NCI-H2107 (cell line): ENCODE results near the gene MAU2.

ENCODE experiments used
- DNase-seq: peaks from one replicate; lab custom pipeline; 2025; lab: John Stamatoyannopoulos, UW

The MAU2 gene

DNA sequence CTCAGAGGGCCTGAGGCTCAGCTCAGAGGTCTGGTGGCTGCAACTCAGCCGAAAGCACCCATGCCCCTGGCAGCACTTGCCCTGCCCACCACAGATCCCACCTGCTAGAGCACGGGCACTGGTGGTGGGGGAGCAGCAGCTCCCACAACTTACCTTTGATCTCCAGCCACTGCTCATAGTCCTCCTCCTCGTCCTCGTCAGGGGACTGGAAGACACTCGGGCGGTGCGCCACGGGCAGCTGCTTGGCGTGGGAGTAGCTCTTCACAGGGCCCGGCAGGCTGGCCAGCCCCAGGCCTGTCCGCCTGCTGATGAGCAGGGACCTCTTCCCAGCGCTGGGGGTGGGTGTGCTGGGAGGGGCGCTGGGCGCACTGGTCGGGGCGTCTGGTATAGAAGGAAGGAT lies 14.9 kb upstream of the MAU2 start:
- no peak for DNase-seq

DNA sequence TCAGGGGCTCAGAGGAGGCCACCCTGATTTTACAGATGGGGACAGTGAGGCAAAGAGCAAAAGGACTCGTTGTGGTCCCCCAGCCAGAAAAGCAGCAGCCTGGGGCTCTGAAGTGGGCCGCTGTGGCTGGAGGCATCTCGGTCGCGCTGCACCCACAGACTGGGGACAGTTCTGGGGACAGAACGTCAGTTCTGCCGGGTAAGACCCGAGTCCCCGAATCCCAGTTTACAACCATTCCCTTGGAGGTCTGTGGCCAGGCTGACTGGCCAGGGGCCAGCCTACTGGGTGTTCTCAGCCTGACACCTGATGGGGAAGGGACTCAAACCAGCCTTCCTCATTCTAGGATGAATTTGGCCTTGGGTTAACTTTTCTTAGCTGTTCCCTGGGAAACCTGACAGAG lies 14.4 kb upstream of the MAU2 start:
- DNase-seq = no peak

DNA sequence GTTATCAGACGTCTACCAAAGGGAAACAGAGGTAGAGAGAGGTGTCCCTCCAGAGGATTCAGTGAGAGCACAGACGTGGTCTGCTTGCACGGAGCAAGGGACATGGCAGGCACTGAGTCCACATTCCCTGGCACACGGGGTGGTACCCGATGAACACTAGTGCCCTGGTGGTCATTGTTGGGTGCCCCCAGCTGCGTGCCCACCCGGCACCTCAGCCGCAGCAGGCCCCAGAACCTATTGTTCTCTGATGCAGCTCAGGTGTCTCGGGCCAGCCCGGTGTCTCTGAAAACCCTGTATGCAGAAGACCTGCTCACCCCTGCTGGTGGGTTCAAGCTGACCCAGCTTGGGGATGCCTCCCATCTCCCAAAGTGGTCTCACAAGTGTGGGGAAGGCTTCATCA lies 12.3 kb upstream of the MAU2 start:
- no peak for DNase-seq

DNA sequence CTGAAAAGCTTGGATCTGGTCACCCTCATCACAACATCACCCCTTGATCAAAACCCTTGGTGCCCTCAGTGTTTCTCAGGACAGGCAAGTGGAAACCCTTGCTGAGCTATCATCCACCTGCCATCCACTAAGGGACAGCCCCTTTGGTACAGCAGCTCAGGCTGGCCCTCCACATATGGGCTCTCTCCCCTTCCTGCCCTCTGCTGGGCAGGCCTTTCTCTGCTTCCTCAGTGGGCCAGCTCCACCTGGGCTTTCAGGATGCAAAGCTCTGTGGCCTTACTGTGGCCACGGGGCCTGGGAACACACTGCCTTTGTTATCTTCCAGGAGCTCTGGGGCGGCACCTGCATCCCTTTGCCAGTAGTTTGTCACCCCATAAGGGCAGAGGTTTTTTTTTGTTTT lies 5.2 kb upstream of the MAU2 start:
- no peak for DNase-seq

DNA sequence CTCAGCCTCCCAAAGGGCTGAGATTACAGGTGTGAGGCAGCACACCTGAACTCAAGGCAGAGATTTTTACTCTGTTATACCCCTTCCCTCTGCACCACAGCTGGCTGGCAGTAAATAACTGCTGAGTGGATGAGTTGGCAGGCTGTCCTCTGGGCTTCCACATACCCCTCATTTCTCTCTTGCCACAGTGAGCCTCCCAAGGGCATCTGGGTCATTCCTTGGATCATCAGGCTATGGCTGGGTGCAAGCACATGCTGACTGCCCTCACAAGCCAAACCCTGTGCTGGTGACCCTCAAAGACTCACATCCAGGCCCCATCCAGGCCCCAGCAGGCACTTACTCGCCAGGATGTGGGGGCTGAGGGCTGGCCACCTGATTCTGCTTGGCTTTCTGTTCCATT lies 4.5 kb upstream of the MAU2 start:
- no peak for DNase-seq

DNA sequence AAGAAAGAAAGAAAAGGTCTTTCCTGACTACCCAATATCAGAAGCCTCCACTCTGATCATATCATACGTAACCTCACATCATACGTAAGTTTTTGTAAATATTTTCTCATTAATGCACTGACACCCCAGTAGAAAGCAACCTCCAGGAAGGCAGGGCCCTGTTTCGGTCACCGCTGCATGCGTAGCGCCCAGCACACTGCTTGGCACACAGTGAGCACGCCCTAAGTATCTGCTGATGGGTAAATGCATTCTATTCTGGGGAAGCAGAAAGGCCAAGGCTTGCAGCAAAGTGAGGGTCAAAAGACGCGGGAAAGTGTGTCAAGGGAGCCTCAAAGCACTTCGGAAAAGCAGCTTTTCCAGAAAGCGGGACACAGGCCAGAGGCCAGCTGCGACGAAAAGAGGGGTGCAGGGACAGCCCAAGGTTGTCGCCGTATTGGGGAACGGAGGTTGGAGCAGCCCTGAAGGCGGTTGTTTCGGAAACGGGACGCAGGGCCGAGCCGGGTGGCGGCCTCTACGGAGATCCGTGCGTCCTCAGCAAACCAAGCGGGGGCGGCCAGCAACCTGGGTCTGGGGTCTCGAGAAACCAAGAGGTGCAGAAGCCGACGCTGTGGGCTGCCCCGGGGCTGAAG lies 783 bp upstream of the MAU2 start:
- no peak for DNase-seq

DNA sequence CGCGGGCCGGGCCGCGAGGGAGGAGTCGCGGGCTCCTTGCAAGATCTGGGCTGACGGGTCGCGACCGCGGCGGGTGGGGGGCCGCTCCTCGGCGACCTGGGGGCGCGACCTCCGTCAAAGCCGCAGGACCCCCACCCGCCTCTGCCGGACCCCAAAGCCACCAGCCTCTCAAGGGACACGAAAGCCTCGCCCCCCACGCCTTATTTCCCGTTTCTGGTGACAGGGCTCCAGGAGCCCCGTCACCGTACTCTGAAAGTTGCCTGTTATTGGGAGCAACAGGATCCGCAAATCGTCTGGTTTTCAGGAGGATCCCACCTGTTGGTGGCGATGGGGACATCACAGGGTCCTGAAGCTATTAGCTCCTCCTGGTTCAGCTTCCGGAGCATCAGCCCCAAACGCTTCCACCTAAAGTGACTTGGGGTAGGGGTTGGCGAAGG lies 530 bp downstream of the MAU2 start:
- no peak for DNase-seq

DNA sequence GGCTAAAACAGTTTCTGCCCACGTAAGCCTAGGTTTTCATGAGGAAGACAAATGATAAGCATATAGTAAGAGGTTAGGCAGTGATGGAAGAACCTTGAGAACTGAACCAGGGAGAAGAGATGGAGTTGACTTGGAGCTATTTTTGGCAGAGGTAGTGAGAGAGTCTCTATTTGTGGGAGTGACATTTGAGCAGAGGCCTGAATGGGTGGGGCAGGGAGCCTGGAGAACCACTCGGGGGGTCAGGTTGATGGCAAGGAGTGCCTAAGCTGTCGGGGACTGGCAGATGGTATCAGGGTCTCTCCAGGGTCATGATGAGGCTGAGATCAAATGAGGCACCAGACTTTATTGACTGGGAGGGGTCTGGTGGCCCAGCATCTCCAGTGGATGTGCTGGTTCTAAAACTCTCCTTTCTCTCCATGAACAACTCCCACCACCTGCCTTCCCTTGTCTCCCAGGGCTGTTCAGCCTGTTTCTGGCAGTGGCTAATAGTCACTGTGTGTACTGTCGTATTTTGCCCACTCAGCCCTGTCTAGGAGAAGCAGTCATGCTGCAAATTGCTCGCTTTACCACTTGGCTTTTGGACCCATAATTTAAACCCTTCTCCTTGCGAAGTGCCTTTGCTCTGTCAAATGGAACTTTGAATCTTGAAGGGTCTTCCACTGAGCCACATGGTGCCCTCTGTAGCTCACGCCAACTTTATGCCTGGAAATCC lies 3.6 kb downstream of the MAU2 start:
- no peak for DNase-seq

DNA sequence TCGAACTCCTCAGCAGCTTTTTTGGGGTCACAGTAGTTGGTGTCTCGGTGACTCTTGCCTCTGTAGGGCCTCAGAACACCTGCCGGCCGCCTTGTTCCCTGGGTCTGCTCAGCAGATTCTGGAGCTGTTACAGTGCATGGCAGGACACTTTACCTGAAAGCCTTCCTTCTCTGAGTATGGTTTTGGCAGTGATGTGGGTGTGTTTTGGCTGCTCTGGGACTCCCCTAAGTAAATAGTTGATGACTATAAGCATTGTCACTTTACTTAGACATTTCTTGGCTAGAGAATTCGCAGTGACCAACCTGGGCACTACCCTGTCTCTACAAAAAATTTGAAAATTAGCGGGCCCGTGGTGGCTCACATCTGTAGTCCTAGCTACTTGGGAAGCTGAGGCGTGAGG lies 7.0 kb downstream of the MAU2 start:
- DNase-seq = no peak

DNA sequence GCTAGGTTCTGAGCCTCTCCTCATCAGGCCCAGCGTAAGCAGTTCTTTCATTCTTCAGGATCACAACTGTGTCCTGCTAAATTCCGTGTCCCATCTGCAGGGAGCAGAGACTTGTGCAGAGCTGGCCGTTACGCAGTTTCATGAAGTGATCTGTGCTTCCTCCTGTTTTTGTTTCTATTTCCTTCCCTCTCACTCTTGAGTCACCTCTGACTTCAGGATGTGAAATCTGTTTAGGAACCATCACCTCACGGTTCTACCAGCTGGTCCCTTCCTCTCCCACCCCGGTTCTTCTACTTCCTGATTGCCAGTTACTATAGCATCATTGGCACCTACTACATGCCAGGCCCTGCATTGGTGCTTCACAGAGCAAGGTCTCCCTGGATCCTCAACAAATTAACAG lies 8.5 kb downstream of the MAU2 start:
- no peak for DNase-seq

DNA sequence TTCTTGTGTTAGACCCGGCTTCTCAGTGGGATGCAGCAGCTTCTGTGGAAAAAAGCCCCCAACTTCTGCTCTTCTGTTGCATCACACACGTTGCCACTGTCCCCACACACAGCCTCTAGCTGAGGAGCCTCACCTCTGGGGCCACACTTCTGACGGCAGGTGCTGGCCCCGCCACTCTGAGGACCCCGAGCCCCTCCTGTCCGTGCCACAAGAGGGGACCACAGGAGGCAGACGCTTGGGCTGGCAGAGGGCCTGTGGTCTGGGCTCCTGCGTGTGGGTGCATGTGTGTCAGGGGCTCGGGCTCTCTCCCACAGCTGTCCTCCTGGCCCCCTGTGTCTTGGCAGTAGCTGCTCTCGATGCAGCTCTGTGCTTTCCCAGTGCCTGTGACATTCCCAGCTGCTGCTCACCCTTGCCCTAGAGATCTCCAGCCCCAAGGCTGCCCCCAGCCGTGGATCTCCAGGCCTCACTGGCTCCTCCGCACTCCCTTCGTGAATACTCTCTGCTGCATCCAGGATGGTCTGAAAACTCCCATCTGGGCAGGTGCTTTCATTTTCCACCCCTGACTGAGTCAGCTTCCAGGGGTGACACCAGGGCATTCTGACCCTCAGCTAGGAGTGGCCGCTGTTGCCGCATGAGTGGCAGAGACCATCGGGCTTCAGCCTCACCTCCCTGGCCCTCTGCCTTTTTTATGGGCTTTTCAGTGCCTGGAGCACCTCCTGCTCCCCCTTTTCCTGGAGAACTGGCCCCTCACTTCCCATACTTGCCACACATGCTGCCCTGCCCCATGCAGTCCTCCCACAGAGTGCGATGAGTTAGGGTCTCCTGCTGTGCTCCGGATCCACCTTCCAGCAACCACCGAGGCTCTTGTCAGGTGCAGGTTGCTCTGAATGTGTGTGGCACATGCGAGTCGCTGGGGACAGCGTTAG lies 13.7 kb downstream of the MAU2 start:
- DNase-seq = no peak

DNA sequence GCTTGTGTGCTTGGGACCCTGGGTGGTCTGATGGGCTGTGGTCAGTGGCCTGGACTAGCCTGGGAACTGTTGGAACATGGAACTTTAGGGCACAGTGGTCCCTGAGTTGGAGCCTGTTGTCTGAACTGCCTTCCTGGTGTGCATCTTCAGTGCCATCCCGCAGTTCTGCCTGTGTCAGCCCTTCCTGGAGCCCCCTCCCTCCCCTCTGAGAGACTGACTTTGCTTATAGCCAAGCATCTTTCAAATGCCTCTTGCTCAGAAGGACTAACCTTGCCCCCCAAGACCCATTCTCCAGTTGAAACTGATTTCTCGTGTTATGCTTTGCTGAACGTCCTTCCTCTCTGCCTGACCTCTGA lies 14.3 kb downstream of the MAU2 start:
- DNase-seq = no peak

DNA sequence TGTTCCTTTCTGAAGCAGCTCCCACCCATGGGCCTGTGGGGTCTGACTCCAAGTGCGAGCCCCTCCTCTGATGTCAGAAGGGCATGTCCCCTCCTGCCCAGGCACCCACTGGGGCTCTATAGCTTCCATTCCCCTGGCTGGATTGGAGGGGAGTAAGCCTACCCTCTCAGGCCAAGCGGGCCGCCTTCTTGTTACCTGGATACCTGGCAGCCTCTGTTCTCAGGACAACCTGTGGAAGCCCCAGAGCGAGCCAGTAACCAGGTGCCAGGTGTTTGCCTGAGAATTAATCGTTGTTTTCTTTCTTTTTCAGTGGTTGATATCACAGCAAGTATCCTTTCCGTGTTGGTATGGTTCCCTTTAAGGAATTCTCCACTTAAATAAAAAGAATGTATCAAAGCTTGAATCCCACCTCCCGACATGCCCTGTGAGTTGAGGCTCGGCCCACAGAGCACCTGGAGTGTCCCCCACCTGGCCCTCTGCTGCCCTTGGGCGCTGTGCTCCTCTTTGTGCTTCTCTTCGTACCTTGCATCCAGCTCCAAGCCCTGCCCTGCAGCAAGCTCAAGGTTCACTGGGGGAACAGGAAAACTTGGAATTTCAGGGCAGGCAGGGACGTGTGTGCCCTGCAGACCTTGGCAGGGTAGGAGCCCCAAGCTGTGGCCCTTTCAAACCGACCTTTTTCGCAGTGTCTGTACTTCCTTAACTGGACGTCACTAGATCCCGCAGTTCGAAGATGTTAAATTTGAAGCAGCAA lies 15.0 kb downstream of the MAU2 start:
- no peak for DNase-seq

DNA sequence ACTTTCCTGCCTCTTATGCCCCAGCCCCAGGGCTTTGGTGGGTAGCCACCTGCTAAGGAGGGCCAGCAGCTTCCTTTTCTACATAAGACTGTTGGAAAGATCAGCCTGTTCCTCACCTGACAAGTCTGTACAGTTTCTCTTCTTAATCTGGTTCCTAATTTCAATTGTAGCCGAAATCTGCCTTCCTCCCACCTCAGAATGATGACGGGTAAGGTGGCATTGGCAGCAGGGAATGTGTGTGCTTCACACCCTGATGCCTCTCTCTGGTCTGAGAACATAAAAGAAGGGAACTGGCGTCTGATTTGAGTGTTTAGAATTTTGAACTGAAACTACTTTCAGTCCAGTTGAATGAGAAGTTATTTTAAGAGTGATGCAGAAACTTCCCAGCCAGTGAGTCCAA lies 16.0 kb downstream of the MAU2 start:
- DNase-seq = no peak

DNA sequence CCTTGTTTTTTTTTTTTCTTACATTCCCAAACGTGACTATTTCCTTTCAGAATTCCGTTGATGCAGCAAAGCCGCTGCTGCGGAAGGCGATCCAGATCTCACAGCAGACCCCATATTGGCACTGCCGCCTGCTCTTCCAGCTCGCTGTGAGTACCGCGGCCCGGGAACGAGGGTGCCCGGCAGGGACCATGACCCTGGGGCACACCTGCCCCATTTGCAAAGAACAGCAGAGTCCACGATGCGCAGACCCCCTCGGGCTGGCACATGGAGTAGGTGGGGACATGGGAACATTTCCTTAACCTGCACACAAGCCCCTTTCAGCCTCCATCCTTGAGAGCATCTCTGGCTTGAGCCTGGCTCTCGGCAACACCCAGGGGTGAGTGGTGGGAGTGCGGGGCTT lies 16.5 kb downstream of the MAU2 start:
- no peak for DNase-seq

DNA sequence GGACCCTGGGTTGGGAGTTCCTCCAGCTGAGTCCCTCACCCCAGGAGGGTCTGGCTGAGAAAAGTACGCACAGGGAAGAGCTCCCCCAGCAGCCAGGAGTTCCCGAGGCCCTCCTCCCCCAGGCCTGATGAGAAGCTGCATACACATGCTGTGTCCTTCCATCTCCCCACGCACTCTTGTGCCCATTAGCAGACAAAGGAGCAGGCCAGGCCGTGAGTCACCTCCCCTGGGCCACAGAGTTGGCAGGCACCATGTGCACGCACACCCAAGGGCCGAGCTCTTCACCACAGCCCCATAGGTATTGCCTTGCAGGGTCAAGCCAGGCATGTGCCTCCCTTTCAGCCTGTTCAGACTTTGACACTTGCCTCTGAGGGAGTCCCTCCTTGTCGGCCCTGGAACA lies 17.5 kb downstream of the MAU2 start:
- DNase-seq = no peak

DNA sequence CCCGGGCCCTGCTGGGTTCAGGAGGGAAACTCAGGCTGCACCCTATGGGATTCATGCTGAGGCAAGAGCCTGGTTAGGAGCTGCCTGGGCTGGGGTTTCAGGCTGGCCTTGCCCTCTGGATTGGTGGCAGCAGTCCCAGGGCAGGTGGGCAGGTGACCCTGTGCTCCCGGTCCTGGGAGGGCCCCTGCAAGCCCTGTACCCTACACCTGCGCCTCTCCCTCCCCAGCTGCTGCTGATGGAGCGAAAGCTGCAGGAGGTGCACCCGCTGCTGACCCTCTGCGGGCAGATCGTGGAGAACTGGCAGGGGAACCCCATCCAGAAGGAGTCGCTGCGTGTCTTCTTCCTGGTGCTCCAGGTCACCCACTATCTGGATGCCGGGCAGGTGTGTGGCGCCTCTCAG lies 20.4 kb downstream of the MAU2 start:
- no peak for DNase-seq

DNA sequence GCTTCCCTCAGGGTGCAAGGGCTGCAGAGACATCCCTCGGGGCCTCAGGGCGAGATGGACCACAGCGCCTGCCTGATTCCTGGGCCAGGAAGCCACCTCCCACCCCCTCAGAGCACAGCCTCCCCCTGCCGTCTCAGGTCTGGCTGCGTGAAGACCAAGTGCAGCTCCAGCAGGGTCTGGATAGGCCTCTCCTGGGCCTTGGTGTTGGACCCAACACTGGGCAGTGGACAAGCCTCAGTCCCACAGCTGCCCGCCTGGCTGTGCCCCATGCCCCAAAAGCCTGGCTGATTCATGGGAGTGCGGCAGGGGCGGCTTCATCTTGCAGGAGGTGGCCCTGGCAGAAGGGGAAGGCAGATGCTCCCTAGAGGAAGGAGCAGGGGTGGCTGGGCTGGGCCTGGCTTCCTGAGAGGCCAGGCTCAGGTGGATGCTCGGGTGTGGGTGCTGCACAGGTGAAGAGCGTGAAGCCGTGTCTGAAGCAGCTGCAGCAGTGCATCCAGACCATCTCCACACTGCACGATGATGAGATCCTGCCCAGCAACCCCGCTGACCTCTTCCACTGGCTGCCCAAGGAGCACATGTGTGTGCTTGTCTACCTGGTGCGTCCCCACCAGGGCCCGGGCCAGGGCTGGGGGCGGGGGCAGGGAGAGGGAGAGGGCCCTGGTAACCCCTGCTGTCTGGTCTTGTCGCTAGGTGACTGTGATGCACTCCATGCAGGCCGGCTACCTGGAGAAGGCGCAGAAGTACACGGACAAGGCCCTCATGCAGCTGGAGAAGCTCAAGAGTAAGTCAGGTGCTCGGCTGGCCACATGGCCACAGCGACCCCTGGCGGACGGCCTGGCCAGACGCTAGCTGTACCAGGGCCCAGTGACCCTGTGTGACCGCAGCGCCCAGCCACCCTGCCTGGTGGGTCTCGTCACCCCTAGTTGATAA lies 21.7 kb downstream of the MAU2 start:
- peak; percentile 12 for DNase-seq

DNA sequence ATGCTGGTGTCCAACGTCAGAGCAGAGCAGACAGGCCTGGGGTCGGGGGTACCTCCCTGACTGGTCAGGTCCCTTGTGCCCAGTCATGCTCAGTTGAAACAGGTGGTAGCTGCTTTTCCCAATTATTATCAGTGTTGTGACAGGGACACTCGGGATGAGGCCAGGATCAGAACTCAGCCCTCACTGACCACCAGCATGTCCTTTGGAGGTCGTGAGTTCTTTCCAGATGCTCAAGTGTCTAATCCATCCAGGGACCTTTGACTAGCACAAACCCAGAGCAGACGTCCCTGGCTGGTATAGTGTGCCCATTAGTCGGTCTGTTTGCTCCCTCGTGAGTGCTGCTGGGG lies 22.4 kb downstream of the MAU2 start:
- no peak for DNase-seq

DNA sequence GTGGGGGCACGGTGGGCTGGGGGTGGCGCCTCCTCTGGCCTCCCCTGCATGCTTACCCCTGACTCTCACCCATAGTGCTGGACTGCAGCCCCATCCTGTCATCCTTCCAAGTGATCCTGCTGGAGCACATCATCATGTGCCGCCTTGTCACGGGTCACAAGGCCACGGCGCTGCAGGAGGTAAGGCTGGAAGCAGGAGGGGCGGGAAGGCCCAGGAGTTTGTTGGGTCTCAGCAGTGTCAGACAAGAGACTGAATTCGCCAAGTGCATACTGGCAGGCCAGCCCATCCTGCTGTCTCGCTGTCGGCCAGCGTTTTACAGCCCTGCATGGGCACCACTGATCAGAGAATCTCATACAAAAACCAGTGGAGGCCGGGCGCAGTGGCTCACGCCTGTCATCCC lies 23.1 kb downstream of the MAU2 start:
- DNase-seq = no peak

DNA sequence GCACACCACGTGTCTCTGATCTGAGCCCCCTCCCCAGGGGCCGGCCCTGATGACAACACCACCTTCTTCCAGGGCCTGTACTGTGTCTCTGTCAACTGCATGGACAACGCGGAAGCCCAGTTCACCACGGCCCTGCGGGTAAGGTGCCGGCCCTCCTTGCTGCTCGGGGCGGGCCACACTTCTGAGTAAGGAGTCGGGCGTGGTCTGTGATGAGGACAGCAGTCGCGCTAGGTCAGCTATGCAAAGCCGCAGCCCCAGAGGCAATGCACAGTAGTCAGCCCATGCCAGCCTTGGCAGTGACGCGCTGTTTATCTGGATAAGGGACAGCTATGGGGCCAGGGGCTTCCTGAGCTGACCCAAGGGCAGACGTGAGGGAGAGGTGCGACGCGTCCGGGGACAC lies 24.6 kb downstream of the MAU2 start:
- DNase-seq = no peak
